Body of pancreas (tissue), 4 donors: ENCODE results near the gene CCDC107. TPM values are rescaled to one million over a fixed set of nuclear protein-coding genes. Genes with fewer than 3 reads are reported as not detected.

Source experiments
- ATAC-seq: fragments of 150-250 bp; one replicate; pipeline ENCODE4 v1.9.1; 2016
- DNase-seq, 4 donors: peaks; one replicate each; pipeline ENCODE4 v3.0.0-alpha.2; 2019
- H3K27ac ChIP-seq, 4 donors: fragments of 200-600 bp; sonication (generic); 1 replicate in 3 of 4; 2 replicates in 1 of 4; pipeline versions ENCODE4 v1.5.1 to v1.6.1; 2016 to 2019; ENCODE audit warnings: mild to moderate bottlenecking in 1 of 4, mixed read lengths in 1 of 4, moderate library complexity in 1 of 4
- H3K27me3 ChIP-seq, 2 donors: fragments of 200-600 bp; sonication (generic); one replicate each; pipeline ENCODE4 v1.6.0; 2016; ENCODE audit warnings: mild to moderate bottlenecking in 1 of 2
- H3K36me3 ChIP-seq, 2 donors: fragments of 200-600 bp; sonication (generic); replicated peaks in 1 of 2; 2 replicates each; pipeline ENCODE4 v1.5.1; 2016; ENCODE audit warnings: low read depth in 2 of 2; ENCODE audit not compliant: insufficient read depth in 1 of 2
- H3K4me1 ChIP-seq: fragments of 200-600 bp; sonication (generic); one replicate; pipeline ENCODE4 v1.6.0; 2016
- H3K4me3 ChIP-seq, 2 donors: fragments of 200-600 bp; sonication (generic); 1 replicate in 1 of 2; 2 replicates in 1 of 2; pipeline ENCODE4 v1.5.1; 2016 to 2019
- H3K9me3 ChIP-seq, 3 donors: fragments of 200-600 bp; sonication (generic); 1 replicate in 2 of 3; 2 replicates in 1 of 3; pipeline ENCODE4 v1.5.1; 2016
- CTCF ChIP-seq, 7 experiments: fragments of 450-650 bp in 4 of 7; fragments of 200-600 bp in 3 of 7; sonication (generic) in 3 of 7; IDR thresholded peaks; one replicate each; pipeline ENCODE4 v1.5.1; 2016 to 2019; ENCODE audit warnings: antibody characterized with exemption in 7 of 7
- POLR2A ChIP-seq, 3 donors: fragments of 450-650 bp; IDR thresholded peaks; one replicate each; pipeline ENCODE4 v1.6.1; 2016; ENCODE audit warnings: antibody characterized with exemption in 3 of 3, mild to moderate bottlenecking in 2 of 3
- WGBS, 2 donors: methylation state at CpG; one replicate each; pipeline ENCODE4 v1.1.5; 2017; 5-methylcytosine and 5-hydroxymethylcytosine counted together
- intact Hi-C: fragments of 100-400 bp; cut with DNase I; formaldehyde crosslinking; loops from one replicate; pipeline ENCODE4 v1.15.1; 2023
- total RNA-seq, 2 donors: library from RNA; depleted of rRNA; stranded (reverse); fragments of >200 nt; gene quantifications; one replicate each; pipeline ENCODE4 v1.1.0, GENCODE V29; 2016

The CCDC107 gene
- total RNA-seq, 2 donors from 2014 or later: 15.8 to 42.2 TPM

DNA sequence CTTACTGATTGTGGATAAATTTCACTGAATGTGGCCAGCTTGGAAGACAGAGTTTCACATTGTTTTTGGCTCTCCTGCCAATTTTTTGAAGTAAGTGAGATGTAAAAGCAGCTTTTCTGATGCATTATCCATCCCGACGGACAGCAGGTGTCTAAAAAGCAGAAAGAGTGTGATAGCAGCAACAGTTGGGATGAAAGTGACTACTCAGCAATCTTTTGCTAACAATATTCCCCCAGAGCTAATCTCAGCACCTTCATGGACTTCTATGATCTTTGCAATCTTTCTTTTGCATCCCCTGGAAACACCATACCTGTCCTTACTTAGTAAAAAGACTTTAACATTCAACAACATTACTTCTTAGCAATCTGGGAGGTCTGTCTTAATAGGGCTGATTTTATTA lies 45.2 kb upstream of the CCDC107 start:
- ATAC-seq (no peak), DNase-seq (no peak)
- H3K36me3 ChIP-seq: peaks cover 0 to 2% of the 10 kb centered on the region in 2 donors
- TF ChIP-seq CTCF (IDR thresholded peaks at IDR 0.05): no peak
- no peak for TF ChIP-seq POLR2A (IDR thresholded peaks at IDR 0.05)
- no peak overlapping the region for H3K27ac ChIP-seq
- no peaks in the 10 kb centered on the region for H3K27me3 ChIP-seq
- intact Hi-C loops: no loop called here
- H3K9me3 ChIP-seq: no peaks in the 10 kb centered on the region
- H3K4me1 ChIP-seq: peaks cover 14% of the 10 kb centered on the region
- H3K4me3 ChIP-seq: no peak overlapping the region
- WGBS, 2 donors: 85 to 95% methylated on average over 2 of the region's 2 CpGs

- no peak for ATAC-seq
- Histone ChIP-seq H3K36me3 (no peaks in the 10 kb centered on the region), H3K27ac (no peak overlapping the region), H3K9me3 (no peaks in the 10 kb centered on the region), H3K4me1 (peaks cover 14% of the 10 kb centered on the region), H3K4me3 (no peak overlapping the region), H3K27me3 (no peaks in the 10 kb centered on the region)
- TF ChIP-seq POLR2A (IDR thresholded peaks at IDR 0.05): no peak
- no peak for TF ChIP-seq CTCF (IDR thresholded peaks at IDR 0.05)
- WGBS, 2 donors: 81 to 82% methylated on average over 17 of the region's 17 CpGs
- intact Hi-C loops: no loop called here
- DNase-seq: no peak
Measured at GRCh38 chr9:35615981-35616680, 42.0 kb upstream of the CCDC107 start.

DNA sequence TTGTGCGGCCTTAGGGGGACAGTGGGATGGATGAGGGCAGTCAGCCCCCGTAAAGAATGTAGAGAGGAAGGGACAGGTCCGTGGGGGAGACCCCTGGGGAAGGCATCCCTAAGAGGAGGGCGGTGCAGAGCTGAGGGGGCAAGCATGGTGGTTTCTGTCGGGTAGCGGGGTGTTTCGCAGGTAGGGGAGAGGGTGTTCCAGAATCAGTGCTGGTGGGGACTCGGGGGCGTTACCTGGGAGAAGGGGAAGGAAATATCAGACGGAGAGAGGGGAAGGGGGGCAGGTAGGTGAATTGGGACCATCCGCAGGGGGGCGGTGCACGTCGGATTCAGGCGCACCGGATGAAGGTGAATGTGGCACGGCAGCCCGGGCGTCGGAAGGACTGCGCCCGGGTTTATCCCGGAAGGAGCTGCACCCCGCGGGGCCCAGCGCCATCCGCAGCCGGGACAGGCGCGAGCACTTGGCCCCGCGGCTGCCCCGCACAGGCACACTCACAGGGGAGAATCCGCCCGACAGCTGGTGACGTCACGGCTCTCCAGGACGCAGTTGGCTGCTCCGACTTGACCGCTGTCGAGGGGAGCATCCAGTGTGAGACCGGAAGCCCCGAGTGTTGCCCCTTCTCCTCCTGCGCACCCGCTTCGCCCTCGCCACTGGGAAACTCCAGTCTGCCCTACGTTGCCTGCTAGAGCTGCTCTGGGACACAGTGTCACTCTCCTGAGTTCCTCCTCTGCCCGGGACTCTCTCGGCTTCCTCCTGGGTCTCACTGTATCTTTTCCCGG lies 41.2 kb upstream of the CCDC107 start:
- TF ChIP-seq CTCF (IDR thresholded peaks at IDR 0.05) (peak in 2 of 7 experiments; percentile 4 to 24), POLR2A (IDR thresholded peaks at IDR 0.05) (peak in 1 of 3 donors; percentile 41)
- WGBS, 2 donors: 10 to 23% methylated on average over 31 to 47 of the region's 51 CpGs
- intact Hi-C loops: no loop called here
- Histone ChIP-seq H3K27ac (no peak overlapping the region), H3K4me3 (no peak overlapping the region), H3K27me3 (no peaks in the 10 kb centered on the region), H3K9me3 (no peaks in the 10 kb centered on the region), H3K4me1 (peaks cover 14% of the 10 kb centered on the region), H3K36me3 (no peaks in the 10 kb centered on the region)
- ATAC-seq (peak; percentile 56), DNase-seq (peak; percentile 53 to 72 (median 66))

GRCh38 chr9:35617548-35617947 lies 40.5 kb upstream of the CCDC107 start:
- TF ChIP-seq CTCF (IDR thresholded peaks at IDR 0.05) (no peak), POLR2A (IDR thresholded peaks at IDR 0.05) (no peak)
- Histone ChIP-seq H3K9me3 (no peaks in the 10 kb centered on the region), H3K4me1 (peaks cover 14% of the 10 kb centered on the region), H3K27me3 (no peaks in the 10 kb centered on the region), H3K4me3 (no peak overlapping the region), H3K27ac (no peak overlapping the region), H3K36me3 (no peaks in the 10 kb centered on the region)
- DNase-seq (no peak), ATAC-seq (no peak)
- intact Hi-C loops: no loop called here
- 58 to 60% methylated on average over 7 to 8 of the region's 8 CpGs for WGBS, 2 donors
